Measurements from ENCODE around the gene CCDC192. TPM values are rescaled to one million over a fixed set of nuclear protein-coding genes. Genes with fewer than 3 reads are reported as not detected.
A peak's percentile ranks its signal among the peaks of the same experiment; 100 is the strongest.

Gene CCDC192
- total and polyA plus RNA-seq, 2 donors (not counting 3 experiments of a cell fraction or from before 2014, with no cell fraction given) = not detected

DNA sequence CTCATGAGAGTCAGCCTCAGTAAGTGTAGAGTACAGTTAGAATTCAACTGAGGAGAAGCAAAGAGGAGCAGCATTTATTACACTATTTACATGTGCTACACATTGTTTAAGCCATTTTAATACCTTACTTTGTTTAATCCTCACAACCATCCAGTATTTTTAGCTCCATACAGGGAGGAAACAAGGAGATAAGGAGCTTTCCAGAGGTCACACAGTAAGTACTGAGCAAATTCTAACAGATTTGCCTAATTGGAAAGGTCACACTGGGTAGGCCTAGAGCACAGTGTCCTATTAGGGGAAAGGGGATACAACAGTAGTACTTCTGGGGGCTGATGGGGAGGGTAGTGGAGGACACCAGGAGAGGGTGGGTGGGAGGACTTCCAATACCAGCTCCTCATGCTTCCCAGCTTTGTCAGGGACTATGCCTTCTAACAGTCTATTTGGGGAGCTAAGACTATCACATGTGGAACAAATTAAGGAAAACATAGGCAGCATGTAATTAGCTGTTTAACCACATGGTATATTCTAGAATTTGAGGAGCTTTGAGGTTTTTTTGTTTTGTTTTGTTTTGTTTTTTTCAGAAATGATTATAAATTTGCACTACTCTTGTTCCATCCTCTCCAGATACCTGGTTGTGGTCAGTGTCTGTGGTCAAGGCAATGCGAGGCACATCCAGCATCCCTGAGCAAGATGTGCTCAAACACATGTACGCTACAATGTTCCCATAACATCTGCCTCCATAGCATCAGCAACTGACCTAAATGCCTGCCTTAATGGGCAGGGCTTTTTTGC is 284.4 kb downstream of the CCDC192 start:
- peak overlapping the region; percentile 44 for H3K27ac ChIP-seq (ENCODE audit: insufficient read depth, low read depth, low read length)
- no peaks in the 10 kb centered on the region for H3K9me1 ChIP-seq (replicated peaks; ENCODE audit: control insufficient read depth, extremely low read depth, insufficient read depth, low read length)
- FAIRE-seq (no peak), DNase-seq (ENCODE audit: low read depth, low spot score) (no peak)
- no peak overlapping the region for H3K4me2 ChIP-seq (ENCODE audit: insufficient read depth, low read length)
- H2AFZ ChIP-seq (ENCODE audit: low read depth, low read length) = no peak overlapping the region
- H3K4me3 ChIP-seq (replicated peaks in 1 of 3; ENCODE audit: insufficient read depth in 1 of 3, low read depth in 1 of 3, low read length in 3 of 3) = no peak overlapping the region
- ChIA-PET CTCF (interaction anchor here (0.7 to 2.3 kb wide), 16 partner anchors 10 to 229 kb away, joined by 3 to 9 read pairs (median 4); no protein-coding TSS in a partner anchor), POLR2A (interaction anchor here (0.7 to 2.0 kb wide), 3 partner anchors 27 to 513 kb away, joined by 4 to 8 read pairs (median 6); no protein-coding TSS in a partner anchor)
- intact Hi-C loops (cut with micrococcal nuclease) (loop anchor here (1.0 to 2.0 kb wide), 3 partner anchors 26 to 77 kb away; no protein-coding TSS in a partner anchor), dilution Hi-C loops (cut with MboI; ENCODE audit: extremely low pct_ligation_motif_present, low sequenced_read_pairs) (no loop called here)
- H3K27me3 ChIP-seq (ENCODE audit: control insufficient read depth in 2 of 2, insufficient read depth in 2 of 2, low read length in 2 of 2) = no peaks in the 10 kb centered on the region
- H3K9ac ChIP-seq (replicated peaks; ENCODE audit: extremely low read depth, insufficient read depth, low read length) = no peak overlapping the region
- no TSS peak for BruUV-seq (replicated peaks)
- H3K4me1 ChIP-seq (ENCODE audit: control insufficient read depth, extremely low read depth, insufficient read depth, low read length) = peaks cover 13% of the 10 kb centered on the region
- no peaks in the 10 kb centered on the region for H3K79me2 ChIP-seq (ENCODE audit: control insufficient read depth, insufficient read depth, low read length)
- H3K9me3 ChIP-seq (replicated peaks; ENCODE audit: control insufficient read depth, insufficient read depth, low read length) = no peaks in the 10 kb centered on the region
- no peak for TF ChIP-seq GATA2 (IDR thresholded peaks at IDR 0.05; ENCODE audit: insufficient read depth, insufficient read length, low read depth, low read length)
- TF ChIP-seq, protein P1, sequence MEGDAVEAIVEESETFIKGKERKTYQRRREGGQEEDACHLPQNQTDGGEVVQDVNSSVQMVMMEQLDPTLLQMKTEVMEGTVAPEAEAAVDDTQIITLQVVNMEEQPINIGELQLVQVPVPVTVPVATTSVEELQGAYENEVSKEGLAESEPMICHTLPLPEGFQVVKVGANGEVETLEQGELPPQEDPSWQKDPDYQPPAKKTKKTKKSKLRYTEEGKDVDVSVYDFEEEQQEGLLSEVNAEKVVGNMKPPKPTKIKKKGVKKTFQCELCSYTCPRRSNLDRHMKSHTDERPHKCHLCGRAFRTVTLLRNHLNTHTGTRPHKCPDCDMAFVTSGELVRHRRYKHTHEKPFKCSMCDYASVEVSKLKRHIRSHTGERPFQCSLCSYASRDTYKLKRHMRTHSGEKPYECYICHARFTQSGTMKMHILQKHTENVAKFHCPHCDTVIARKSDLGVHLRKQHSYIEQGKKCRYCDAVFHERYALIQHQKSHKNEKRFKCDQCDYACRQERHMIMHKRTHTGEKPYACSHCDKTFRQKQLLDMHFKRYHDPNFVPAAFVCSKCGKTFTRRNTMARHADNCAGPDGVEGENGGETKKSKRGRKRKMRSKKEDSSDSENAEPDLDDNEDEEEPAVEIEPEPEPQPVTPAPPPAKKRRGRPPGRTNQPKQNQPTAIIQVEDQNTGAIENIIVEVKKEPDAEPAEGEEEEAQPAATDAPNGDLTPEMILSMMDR (IDR thresholded peaks at IDR 0.05; ENCODE audit: extremely low read depth in 1 of 2, insufficient read depth in 1 of 2, low read depth in 1 of 2, low read length in 2 of 2) = no peak
- TF ChIP-seq FOS (IDR thresholded peaks at IDR 0.05; ENCODE audit: borderline replicate concordance, insufficient read depth, low read length) = no peak
- no peak for TF ChIP-seq JUN (IDR thresholded peaks at IDR 0.05; ENCODE audit: borderline replicate concordance, insufficient read depth, insufficient read length, low read depth)
- TF ChIP-seq EZH2 (IDR thresholded peaks at IDR 0.05; ENCODE audit: borderline replicate concordance, low read depth, low read length, severe bottlenecking) = no peak
- TF ChIP-seq, protein P2, sequence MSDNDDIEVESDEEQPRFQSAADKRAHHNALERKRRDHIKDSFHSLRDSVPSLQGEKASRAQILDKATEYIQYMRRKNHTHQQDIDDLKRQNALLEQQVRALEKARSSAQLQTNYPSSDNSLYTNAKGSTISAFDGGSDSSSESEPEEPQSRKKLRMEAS (IDR thresholded peaks at IDR 0.05; ENCODE audit: insufficient read depth, insufficient read length) = no peak
- no peaks in the 10 kb centered on the region for H3K36me3 ChIP-seq (ENCODE audit: control insufficient read depth in 2 of 2, extremely low read depth in 1 of 2, insufficient read depth in 2 of 2, low read length in 2 of 2)
- H4K20me1 ChIP-seq (replicated peaks; ENCODE audit: control insufficient read depth, extremely low read depth, insufficient read depth, low read length) = no peaks in the 10 kb centered on the region

Measured in endothelial cell of umbilical vein (primary cell).